ENCODE results near the gene FAAH2.
"Not testable (repeated sequence)": the region's sequence is repeated elsewhere in the genome, so short reads cannot be mapped to it uniquely, and the experiment has no call there.

DNA sequence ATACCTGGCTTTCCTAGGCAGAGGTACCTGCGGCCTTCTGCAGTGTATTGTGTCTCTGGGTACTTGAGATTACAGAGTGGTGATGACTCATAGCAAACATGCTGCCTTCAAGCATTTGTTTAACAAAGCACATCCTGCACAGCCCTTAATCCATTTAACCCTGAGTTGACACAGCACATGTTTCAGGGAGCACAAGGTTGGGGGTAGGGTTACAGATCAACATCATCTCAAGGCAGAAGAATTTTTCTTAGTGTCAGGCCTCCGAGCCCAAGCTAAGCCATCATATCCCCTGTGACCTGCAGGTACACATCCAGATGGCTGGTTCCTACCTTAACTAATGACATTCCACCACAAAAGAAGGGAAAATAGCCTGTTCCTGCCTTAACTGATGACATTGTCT, 49.3 kb downstream of the FAAH2 start:
- TF ChIP-seq, protein P1, sequence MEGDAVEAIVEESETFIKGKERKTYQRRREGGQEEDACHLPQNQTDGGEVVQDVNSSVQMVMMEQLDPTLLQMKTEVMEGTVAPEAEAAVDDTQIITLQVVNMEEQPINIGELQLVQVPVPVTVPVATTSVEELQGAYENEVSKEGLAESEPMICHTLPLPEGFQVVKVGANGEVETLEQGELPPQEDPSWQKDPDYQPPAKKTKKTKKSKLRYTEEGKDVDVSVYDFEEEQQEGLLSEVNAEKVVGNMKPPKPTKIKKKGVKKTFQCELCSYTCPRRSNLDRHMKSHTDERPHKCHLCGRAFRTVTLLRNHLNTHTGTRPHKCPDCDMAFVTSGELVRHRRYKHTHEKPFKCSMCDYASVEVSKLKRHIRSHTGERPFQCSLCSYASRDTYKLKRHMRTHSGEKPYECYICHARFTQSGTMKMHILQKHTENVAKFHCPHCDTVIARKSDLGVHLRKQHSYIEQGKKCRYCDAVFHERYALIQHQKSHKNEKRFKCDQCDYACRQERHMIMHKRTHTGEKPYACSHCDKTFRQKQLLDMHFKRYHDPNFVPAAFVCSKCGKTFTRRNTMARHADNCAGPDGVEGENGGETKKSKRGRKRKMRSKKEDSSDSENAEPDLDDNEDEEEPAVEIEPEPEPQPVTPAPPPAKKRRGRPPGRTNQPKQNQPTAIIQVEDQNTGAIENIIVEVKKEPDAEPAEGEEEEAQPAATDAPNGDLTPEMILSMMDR (IDR thresholded peaks at IDR 0.05) = not testable (repeated sequence)
- TF ChIP-seq EP300 (IDR thresholded peaks at IDR 0.05) = not testable (repeated sequence)
